SK-N-SH (cell line): ENCODE data around the gene PRR36. TPM values are rescaled to one million over a fixed set of nuclear protein-coding genes. Genes with fewer than 3 reads are reported as not detected.

Experiments
- CTCF ChIA-PET: fragments of 300-600, 350-600 bp; formaldehyde crosslinking; extraction: SDS; loops from one replicate; lab custom pipeline; 2021; lab: Yijun Ruan, JAX
- POLR2A ChIA-PET: fragments of 350-600 bp; sonication (Branson Sonifier 250); formaldehyde crosslinking; extraction: SDS; loops from one replicate; lab custom pipeline; 2020; ENCODE audit warnings: antibody characterized with exemption, inconsistent platforms; lab: Yijun Ruan, JAX
- DNase-seq: peaks from one replicate; pipeline ENCODE4 v3.0.0; 2012
- H2AFZ ChIP-seq: fragments of 200-600 bp; sonication (generic); 2 replicates; pipeline ENCODE4 v1.8.1; 2016; ENCODE audit warnings: antibody characterized with exemption, mild to moderate bottlenecking, low read depth
- H3F3A ChIP-seq: fragments of 200-600 bp; sonication (generic); replicated peaks from 2 replicates; pipeline ENCODE3; 2016; ENCODE audit warnings: antibody characterized with exemption, mild to moderate bottlenecking; ENCODE audit not compliant: insufficient read depth
- H3K27ac ChIP-seq, 2 experiments: fragments of 200-500 bp in 1 of 2; fragments of 200-600 bp in 1 of 2; sonication (Bioruptor generic) in 1 of 2; sonication (generic), shearing (Covaris generic) in 1 of 2; 2 replicates each; pipeline versions ENCODE4 v1.5.1 to v1.6.1; 2014 to 2016; ENCODE audit warnings: low read depth in 2 of 2, inconsistent platforms in 1 of 2, low read length in 1 of 2, mild to moderate bottlenecking in 1 of 2, mixed read lengths in 1 of 2
- H3K27me3 ChIP-seq: fragments of 200-600 bp; sonication (generic), shearing (Covaris generic); 2 replicates; pipeline ENCODE4 v1.6.1; 2016; ENCODE audit warnings: mixed run types; ENCODE audit not compliant: insufficient read depth
- H3K36me3 ChIP-seq, 2 experiments: fragments of 200-500 bp in 1 of 2; fragments of 200-600 bp in 1 of 2; sonication (Bioruptor generic) in 1 of 2; sonication (generic) in 1 of 2; replicated peaks in 1 of 2; 2 replicates each; pipeline versions ENCODE3 to v1.5.1; 2014 to 2016; ENCODE audit warnings: low read length in 1 of 2, mild to moderate bottlenecking in 1 of 2; ENCODE audit not compliant: insufficient read depth in 2 of 2, control insufficient read depth in 1 of 2
- H3K4me1 ChIP-seq, 2 experiments: fragments of 200-500 bp in 1 of 2; fragments of 200-600 bp in 1 of 2; sonication (Bioruptor generic) in 1 of 2; sonication (generic), shearing (Covaris generic) in 1 of 2; 2 replicates each; pipeline versions ENCODE4 v1.5.1 to v1.6.1; 2014 to 2016; ENCODE audit warnings: low read depth in 1 of 2, low read length in 1 of 2, mixed run types in 1 of 2; ENCODE audit not compliant: insufficient read depth in 2 of 2, control insufficient read depth in 1 of 2
- H3K4me2 ChIP-seq: fragments of 200-600 bp; sonication (generic), shearing (Covaris generic); 2 replicates; pipeline ENCODE4 v1.6.1; 2017; ENCODE audit warnings: mixed run types
- H3K4me3 ChIP-seq, 2 experiments: fragments of 200-500 bp in 1 of 2; fragments of 200-600 bp in 1 of 2; sonication (Bioruptor generic) in 1 of 2; sonication (generic), shearing (Covaris generic) in 1 of 2; 2 replicates each; pipeline versions ENCODE4 v1.5.1 to v1.8.1; 2014 to 2016; ENCODE audit warnings: low read depth in 2 of 2, inconsistent platforms in 1 of 2, low read length in 1 of 2, mild to moderate bottlenecking in 1 of 2, mixed read lengths in 1 of 2, moderate library complexity in 1 of 2
- H3K79me2 ChIP-seq: fragments of 200-600 bp; sonication (generic); 2 replicates; pipeline ENCODE4 v1.8.1; 2017; ENCODE audit warnings: mild to moderate bottlenecking; ENCODE audit not compliant: insufficient read depth
- H3K9ac ChIP-seq: fragments of 200-600 bp; sonication (generic); 2 replicates; pipeline ENCODE4 v1.6.1; 2017; ENCODE audit warnings: mixed run types
- H3K9me2 ChIP-seq: fragments of 200-600 bp; sonication (generic); 2 replicates; pipeline ENCODE4 v1.6.1; 2017; ENCODE audit warnings: mixed run types
- H3K9me3 ChIP-seq: fragments of 200-600 bp; sonication (generic); 2 replicates; pipeline ENCODE4 v1.6.1; 2017; ENCODE audit warnings: mixed run types, mild to moderate bottlenecking, moderate library complexity
- H4K20me1 ChIP-seq: fragments of 200-600 bp; sonication (generic); 2 replicates; pipeline ENCODE4 v1.6.1; 2017; ENCODE audit warnings: mild to moderate bottlenecking, mixed run types; ENCODE audit not compliant: insufficient read depth
- ELF1 ChIP-seq: IDR thresholded peaks from 2 replicates; pipeline ENCODE4 v1.4.0; 2012
- EP300 ChIP-seq, 2 experiments: IDR thresholded peaks; 2 replicates each; pipeline versions ENCODE4 v1.4.0 to v1.6.1; 2012; ENCODE audit warnings: borderline replicate concordance in 1 of 2, low read depth in 1 of 2, low read length in 1 of 2
- EZH2phosphoT487 ChIP-seq: fragments of 200-600 bp; sonication (generic); IDR thresholded peaks from 2 replicates; pipeline ENCODE4 v1.6.1; 2017; ENCODE audit warnings: low read depth, mixed run types, mild to moderate bottlenecking, antibody characterized with exemption, moderate library complexity, borderline replicate concordance
- FOSL2 ChIP-seq: IDR thresholded peaks from 2 replicates; pipeline ENCODE4 v1.4.0; 2012; ENCODE audit warnings: low read depth, mild to moderate bottlenecking, moderate library complexity, borderline replicate concordance
- FOXJ3 ChIP-seq: sonication (generic); formaldehyde crosslinking; IDR thresholded peaks from 2 replicates; pipeline ENCODE4 v1.5.1; 2020; ENCODE audit warnings: mild to moderate bottlenecking, missing genetic modification reagents
- FOXM1 ChIP-seq: IDR thresholded peaks from 2 replicates; pipeline ENCODE4 v1.4.0; 2012; ENCODE audit warnings: low read depth, mild to moderate bottlenecking
- JUND ChIP-seq: IDR thresholded peaks from 2 replicates; pipeline ENCODE4 v1.4.0; 2012
- RCOR1 ChIP-seq: fragments of 150-350 bp; IDR thresholded peaks from 2 replicates; pipeline ENCODE4 v1.6.1; 2017; ENCODE audit warnings: antibody characterized with exemption, low read length
- RXRA ChIP-seq: IDR thresholded peaks from 2 replicates; pipeline ENCODE4 v1.4.0; 2012; ENCODE audit warnings: low read depth, mild to moderate bottlenecking, borderline replicate concordance
- SMC3 ChIP-seq: IDR thresholded peaks from 2 replicates; pipeline ENCODE4 v1.6.1; 2012; ENCODE audit warnings: low read depth, low read length, improper control_type of control experiment
- TCF12 ChIP-seq: IDR thresholded peaks from 2 replicates; pipeline ENCODE4 v1.4.0; 2012
- WGBS: methylation state at CpG from one replicate; pipeline ENCODE4 v1.1.6; 2017; ENCODE audit warnings: low lambda C conversion rate; 5-methylcytosine and 5-hydroxymethylcytosine counted together
- polyA plus RNA-seq, 3 experiments: library from polyadenylated mRNA; depleted of rRNA; stranded (reverse); fragments of >200 nt; gene quantifications; 2 replicates each; pipeline ENCODE4 v1.2.3, GENCODE V29; 2012
- TF ChIP-seq, protein P1 (sequence below): IDR thresholded peaks from 2 replicates; pipeline ENCODE4 v1.4.0; 2012; ENCODE audit warnings: low read depth, borderline replicate concordance

The PRR36 gene
- polyA plus RNA-seq, 1 of the 3 experiments (the other 2 are of a cell fraction) = 0.18 TPM

- Histone ChIP-seq H3K27me3 (no peaks in the 10 kb centered on the region), H3K9me2 (no peaks in the 10 kb centered on the region), H3K9me3 (no peaks in the 10 kb centered on the region), H3K4me1 (peaks cover 0 to 15% of the 10 kb centered on the region in 2 experiments; a peak in 2 of 4 replicates), H3K4me3 (no peak overlapping the region), H3K36me3 (no peaks in the 10 kb centered on the region), H3K9ac (no peak overlapping the region), H3F3A (peaks cover 7% of the 10 kb centered on the region), H4K20me1 (no peaks in the 10 kb centered on the region), H3K79me2 (no peaks in the 10 kb centered on the region), H3K4me2 (no peak overlapping the region), H2AFZ (no peak overlapping the region), H3K27ac (no peak overlapping the region)
- TF ChIP-seq JUND (no peak), FOXJ3 (CRISPR knock-in tag) (no peak), FOSL2 (no peak), TCF12 (no peak), RXRA (no peak), EZH2phosphoT487 (no peak), SMC3 (no peak), RCOR1 (no peak), FOXM1 (no peak), ELF1 (no peak)
- TF ChIP-seq, protein P1, sequence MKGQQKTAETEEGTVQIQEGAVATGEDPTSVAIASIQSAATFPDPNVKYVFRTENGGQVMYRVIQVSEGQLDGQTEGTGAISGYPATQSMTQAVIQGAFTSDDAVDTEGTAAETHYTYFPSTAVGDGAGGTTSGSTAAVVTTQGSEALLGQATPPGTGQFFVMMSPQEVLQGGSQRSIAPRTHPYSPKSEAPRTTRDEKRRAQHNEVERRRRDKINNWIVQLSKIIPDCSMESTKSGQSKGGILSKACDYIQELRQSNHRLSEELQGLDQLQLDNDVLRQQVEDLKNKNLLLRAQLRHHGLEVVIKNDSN = no peak
- POLR2A ChIA-PET = no interaction called here
- DNase-seq = no peak
- WGBS = 76% methylated on average over 7 of the region's 12 CpGs
- CTCF ChIA-PET = interaction anchor here (0.8 to 1.7 kb wide), 2 partner anchors 13 to 78 kb away, joined by 3 to 5 read pairs; no protein-coding TSS in a partner anchor
Observed at GRCh38 chr19:7866399-7867091, 7.6 kb downstream of the PRR36 start.

DNA sequence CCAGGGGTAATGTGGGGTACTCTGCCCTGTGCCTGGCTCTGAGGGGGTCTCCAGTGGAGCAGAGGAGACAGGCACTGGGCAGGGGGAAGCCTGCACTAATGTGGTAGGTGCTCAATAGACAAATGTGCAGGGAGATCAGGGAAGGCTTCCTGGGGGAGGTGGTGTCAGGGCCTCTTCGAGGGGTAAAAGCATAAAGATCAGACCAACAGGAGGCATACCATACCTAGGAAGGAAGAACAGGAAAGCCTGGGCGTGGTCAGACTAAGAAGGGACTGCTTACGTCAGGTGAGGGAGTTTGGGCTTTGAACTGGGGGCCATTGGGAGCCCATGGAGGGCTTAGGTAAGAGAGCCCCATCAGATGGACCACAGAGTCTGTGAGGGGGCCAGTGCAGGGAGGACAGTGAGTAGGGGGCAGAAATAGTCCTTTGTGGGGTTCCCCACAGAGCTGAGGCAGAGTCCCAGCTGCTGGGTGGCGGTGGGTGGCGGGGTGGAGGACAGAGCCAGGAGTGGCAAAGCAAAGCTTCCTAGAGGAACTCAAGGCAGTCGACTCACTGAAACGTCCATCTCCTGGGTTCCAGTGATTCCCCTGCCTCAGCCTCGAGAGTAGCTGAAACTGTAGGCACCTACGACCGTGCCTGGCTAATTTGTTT lies 8.8 kb downstream of the PRR36 start:
- CTCF ChIA-PET = interaction anchor here (1.7 kb wide), 1 partner anchor 11 kb away, joined by 5 read pairs; no protein-coding TSS in a partner anchor
- no peak for TF ChIP-seq FOXJ3 (CRISPR knock-in tag)
- TF ChIP-seq JUND = no peak
- no peak for TF ChIP-seq EP300 (IDR thresholded peaks at IDR 0.05; ENCODE audit: borderline replicate concordance in 1 of 2, low read depth in 1 of 2, low read length in 1 of 2)
- no peaks in the 10 kb centered on the region for H3F3A ChIP-seq
- H3K36me3 ChIP-seq = no peaks in the 10 kb centered on the region
- no peak overlapping the region for H3K4me3 ChIP-seq
- H3K79me2 ChIP-seq = no peaks in the 10 kb centered on the region
- peaks cover 0 to 13% of the 10 kb centered on the region in 2 experiments; a peak in 1 of 4 replicates for H3K4me1 ChIP-seq
- no peaks in the 10 kb centered on the region for H3K9me2 ChIP-seq
- no peak overlapping the region for H2AFZ ChIP-seq
- 54% methylated on average over 9 of the region's 10 CpGs for WGBS
- no peaks in the 10 kb centered on the region for H3K9me3 ChIP-seq
- POLR2A ChIA-PET = no interaction called here
- H3K27me3 ChIP-seq = no peaks in the 10 kb centered on the region
- H4K20me1 ChIP-seq = no peaks in the 10 kb centered on the region
- H3K4me2 ChIP-seq = no peak overlapping the region
- DNase-seq = no peak
- H3K27ac ChIP-seq = no peak overlapping the region
- no peak overlapping the region for H3K9ac ChIP-seq
